Lower lobe of right lung (tissue), 2 donors: Measurements from ENCODE around the gene STRN. TPM values are rescaled to one million over a fixed set of nuclear protein-coding genes. Genes with fewer than 3 reads are reported as not detected.

ENCODE experiments used
- ATAC-seq, 2 donors: fragments of 200-7000 bp; cut with Tn5 transposase; one replicate each; pipeline ENCODE4 v1.9.1; 2020 to 2022; ENCODE audit warnings: mild to moderate bottlenecking in 2 of 2, moderate library complexity in 2 of 2
- DNase-seq: peaks from one replicate; pipeline ENCODE4 v3.0.0-alpha.2; 2020
- H3K27ac ChIP-seq: fragments of 200-600 bp; one replicate; pipeline ENCODE4 v1.8.0; 2022
- H3K27me3 ChIP-seq: fragments of 200-600 bp; one replicate; pipeline ENCODE4 v1.8.0; 2022; ENCODE audit warnings: low read depth
- H3K36me3 ChIP-seq: fragments of 200-600 bp; one replicate; pipeline ENCODE4 v1.8.0; 2022; ENCODE audit warnings: mild to moderate bottlenecking
- H3K4me1 ChIP-seq: fragments of 200-600 bp; one replicate; pipeline ENCODE4 v1.8.0; 2022
- H3K4me3 ChIP-seq: fragments of 200-600 bp; one replicate; pipeline ENCODE4 v1.8.0; 2022; ENCODE audit warnings: mild to moderate bottlenecking
- H3K9me3 ChIP-seq: fragments of 200-600 bp; one replicate; pipeline ENCODE4 v1.8.0; 2022
- CTCF ChIP-seq: fragments of 200-600 bp; IDR thresholded peaks from one replicate; pipeline ENCODE4 v1.8.0; 2022; ENCODE audit warnings: antibody characterized with exemption, mild to moderate bottlenecking
- intact Hi-C: fragments of 100-400 bp; cut with DNase I; formaldehyde crosslinking; loops from one replicate; pipeline ENCODE4 v1.11.0; 2022
- total RNA-seq: library from RNA; stranded (reverse); fragmentation: NEBNext Ultra II Directional; extraction: Animal tissue kit (Norgen Biotek cat#: 25700); gene quantifications from one replicate; pipeline ENCODE4 v1.2.1, GENCODE V29; 2021
- donor health status: DM: no; HTN: yes; CAD: no; lungs with severe emphysema.

Gene STRN
- total RNA-seq, 1 donor from 2014 or later = 31.1 TPM

- Histone ChIP-seq H3K4me1 (peaks cover 34% of the 10 kb centered on the region), H3K9me3 (no peaks in the 10 kb centered on the region), H3K27ac (no peak overlapping the region), H3K36me3 (no peaks in the 10 kb centered on the region), H3K4me3 (no peak overlapping the region), H3K27me3 (no peaks in the 10 kb centered on the region)
- intact Hi-C loops = no loop called here
- DNase-seq (no peak), ATAC-seq (no peak)
- TF ChIP-seq CTCF = no peak
Observed at GRCh38 chr2:36960773-36961172, 5.6 kb downstream of the STRN start.

DNA sequence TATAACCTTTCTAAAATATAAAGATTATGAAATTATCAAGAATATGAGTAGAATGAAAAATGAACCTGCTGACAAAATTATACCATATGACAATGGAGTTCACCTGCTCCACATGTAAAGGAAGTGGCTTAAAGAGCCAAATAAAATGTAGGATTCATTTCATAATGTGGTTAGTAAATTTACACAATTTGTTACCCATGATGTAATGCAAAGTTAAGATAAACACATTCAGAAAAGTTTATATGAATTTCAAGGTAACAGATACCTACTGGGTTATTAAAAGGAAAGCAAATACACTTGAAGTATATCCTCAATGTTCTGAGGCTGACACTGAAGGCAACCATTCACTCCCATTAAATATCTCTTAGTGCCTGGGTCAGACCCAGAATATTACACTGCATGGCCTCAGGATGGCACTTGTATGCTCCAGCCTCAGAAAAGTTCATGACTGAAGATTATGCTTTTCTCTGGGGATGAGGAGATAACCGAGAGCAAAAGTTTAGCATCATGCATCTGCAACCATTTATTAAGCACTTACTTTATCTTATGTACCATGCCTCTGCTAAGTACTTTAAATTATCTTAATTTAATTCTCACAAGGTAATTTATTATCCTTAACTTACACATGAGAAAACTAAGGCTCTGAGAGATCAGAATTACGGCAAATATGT lies 6.2 kb downstream of the STRN start:
- Histone ChIP-seq H3K9me3 (no peaks in the 10 kb centered on the region), H3K36me3 (no peaks in the 10 kb centered on the region), H3K4me3 (no peak overlapping the region), H3K27me3 (no peaks in the 10 kb centered on the region), H3K27ac (no peak overlapping the region), H3K4me1 (peaks cover 30% of the 10 kb centered on the region)
- ATAC-seq (no peak), DNase-seq (no peak)
- no peak for TF ChIP-seq CTCF
- intact Hi-C loops = no loop called here

GRCh38 chr2:36954977-36955607 lies 11.2 kb downstream of the STRN start:
- DNase-seq (no peak), ATAC-seq (no peak)
- no peak for TF ChIP-seq CTCF
- H3K9me3 ChIP-seq = no peaks in the 10 kb centered on the region
- H3K4me1 ChIP-seq = peaks cover 14% of the 10 kb centered on the region
- no peaks in the 10 kb centered on the region for H3K27me3 ChIP-seq
- H3K27ac ChIP-seq = no peak overlapping the region
- H3K36me3 ChIP-seq = no peaks in the 10 kb centered on the region
- intact Hi-C loops = no loop called here
- H3K4me3 ChIP-seq = no peak overlapping the region

GRCh38 chr2:36952748-36953197 lies 13.6 kb downstream of the STRN start:
- H3K27me3 ChIP-seq = no peaks in the 10 kb centered on the region
- H3K4me1 ChIP-seq = peaks cover 14% of the 10 kb centered on the region
- no peak overlapping the region for H3K4me3 ChIP-seq
- H3K9me3 ChIP-seq = no peaks in the 10 kb centered on the region
- ATAC-seq (peak; percentile 39 to 68), DNase-seq (no peak)
- no peak for TF ChIP-seq CTCF
- H3K27ac ChIP-seq = no peak overlapping the region
- no peaks in the 10 kb centered on the region for H3K36me3 ChIP-seq
- intact Hi-C loops = no loop called here

- no peak for TF ChIP-seq CTCF
- no peaks in the 10 kb centered on the region for H3K36me3 ChIP-seq
- H3K4me1 ChIP-seq = peaks cover 9% of the 10 kb centered on the region
- no peaks in the 10 kb centered on the region for H3K9me3 ChIP-seq
- no peak overlapping the region for H3K27ac ChIP-seq
- H3K27me3 ChIP-seq = no peaks in the 10 kb centered on the region
- no peak overlapping the region for H3K4me3 ChIP-seq
- intact Hi-C loops = no loop called here
- ATAC-seq = peak; percentile 39 to 48
- DNase-seq = no peak
Observed at GRCh38 chr2:36951574-36951973, 14.8 kb downstream of the STRN start.
